Measurements from ENCODE around the gene ABCC2.

The ABCC2 gene

DNA sequence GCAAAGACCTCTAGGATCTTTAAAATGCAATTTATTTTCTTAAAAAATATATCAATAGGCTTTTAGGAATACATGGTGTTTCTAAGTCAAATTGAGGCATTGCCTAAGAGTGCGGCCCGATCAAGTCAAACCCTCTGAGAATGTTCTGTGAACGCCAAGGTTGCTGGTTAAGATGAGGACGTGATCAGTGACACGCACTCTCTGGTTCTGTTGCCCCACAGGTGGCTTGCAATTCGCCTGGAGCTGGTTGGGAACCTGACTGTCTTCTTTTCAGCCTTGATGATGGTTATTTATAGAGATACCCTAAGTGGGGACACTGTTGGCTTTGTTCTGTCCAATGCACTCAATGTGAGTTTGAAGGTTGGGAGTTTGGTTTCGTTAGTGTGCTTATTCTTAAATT is 59.3 kb downstream of the ABCC2 start:
- TF ChIP-seq, protein P1, sequence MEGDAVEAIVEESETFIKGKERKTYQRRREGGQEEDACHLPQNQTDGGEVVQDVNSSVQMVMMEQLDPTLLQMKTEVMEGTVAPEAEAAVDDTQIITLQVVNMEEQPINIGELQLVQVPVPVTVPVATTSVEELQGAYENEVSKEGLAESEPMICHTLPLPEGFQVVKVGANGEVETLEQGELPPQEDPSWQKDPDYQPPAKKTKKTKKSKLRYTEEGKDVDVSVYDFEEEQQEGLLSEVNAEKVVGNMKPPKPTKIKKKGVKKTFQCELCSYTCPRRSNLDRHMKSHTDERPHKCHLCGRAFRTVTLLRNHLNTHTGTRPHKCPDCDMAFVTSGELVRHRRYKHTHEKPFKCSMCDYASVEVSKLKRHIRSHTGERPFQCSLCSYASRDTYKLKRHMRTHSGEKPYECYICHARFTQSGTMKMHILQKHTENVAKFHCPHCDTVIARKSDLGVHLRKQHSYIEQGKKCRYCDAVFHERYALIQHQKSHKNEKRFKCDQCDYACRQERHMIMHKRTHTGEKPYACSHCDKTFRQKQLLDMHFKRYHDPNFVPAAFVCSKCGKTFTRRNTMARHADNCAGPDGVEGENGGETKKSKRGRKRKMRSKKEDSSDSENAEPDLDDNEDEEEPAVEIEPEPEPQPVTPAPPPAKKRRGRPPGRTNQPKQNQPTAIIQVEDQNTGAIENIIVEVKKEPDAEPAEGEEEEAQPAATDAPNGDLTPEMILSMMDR (IDR thresholded peaks at IDR 0.05; ENCODE audit: insufficient read depth, low read depth, low read length, missing control alignments): no peak
- no peak overlapping the region for H3K4me3 ChIP-seq (ENCODE audit: low read depth, low read length)
- DNase-seq (ENCODE audit: low read depth): no peak

DNA sequence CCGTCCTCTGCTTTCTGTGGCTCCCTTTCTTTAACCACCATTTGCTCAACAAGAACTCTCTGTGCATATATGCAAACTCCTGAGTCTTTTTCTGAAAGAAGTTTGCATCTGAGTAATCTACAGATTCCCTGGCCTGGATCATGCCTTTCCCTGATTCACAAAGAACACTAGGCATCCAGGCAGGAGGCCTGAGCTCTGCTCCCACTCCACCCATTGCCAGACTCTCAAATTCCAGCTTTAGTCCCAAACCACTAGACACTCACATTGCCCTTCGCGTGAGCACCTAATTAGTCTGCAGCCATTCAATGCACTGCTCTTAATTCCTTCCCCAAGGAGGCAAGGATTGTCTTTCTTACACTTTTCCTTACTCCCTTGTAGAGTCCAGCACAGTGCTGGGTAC is 60.9 kb downstream of the ABCC2 start:
- DNase-seq (ENCODE audit: low read depth): no peak
- no peak overlapping the region for H3K4me3 ChIP-seq (ENCODE audit: low read depth, low read length)
- TF ChIP-seq, protein P1 (IDR thresholded peaks at IDR 0.05; ENCODE audit: insufficient read depth, low read depth, low read length, missing control alignments): no peak

DNA sequence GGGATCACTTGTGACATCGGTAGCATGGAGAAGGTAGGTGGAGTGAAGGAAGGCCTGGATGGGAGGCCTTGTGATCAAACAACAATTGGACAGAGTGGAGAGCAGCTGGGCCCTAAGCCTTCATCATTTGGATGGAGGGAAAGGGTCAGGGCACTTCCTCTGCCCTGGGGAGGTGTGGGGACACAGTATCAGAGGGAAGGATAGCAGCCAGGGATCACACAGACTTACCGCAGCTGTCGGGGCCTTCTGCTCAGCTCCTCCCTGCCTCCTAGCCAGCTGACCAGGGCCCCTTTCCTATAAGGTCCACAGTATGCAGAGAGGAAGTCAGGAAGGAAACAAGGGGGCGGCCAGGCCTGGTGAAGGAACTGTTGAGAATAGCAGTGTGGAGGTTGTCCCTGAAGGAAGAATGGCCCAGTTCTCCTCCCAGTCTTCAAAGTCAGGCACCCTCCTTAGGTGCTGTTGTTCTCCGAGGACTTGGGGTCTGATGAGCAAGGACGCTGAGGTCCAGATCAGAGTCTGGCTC is 62.1 kb downstream of the ABCC2 start:
- H3K4me3 ChIP-seq (ENCODE audit: low read depth, low read length): no peak overlapping the region
- TF ChIP-seq, protein P1 (IDR thresholded peaks at IDR 0.05; ENCODE audit: insufficient read depth, low read depth, low read length, missing control alignments): no peak
- no peak for DNase-seq (ENCODE audit: low read depth)

DNA sequence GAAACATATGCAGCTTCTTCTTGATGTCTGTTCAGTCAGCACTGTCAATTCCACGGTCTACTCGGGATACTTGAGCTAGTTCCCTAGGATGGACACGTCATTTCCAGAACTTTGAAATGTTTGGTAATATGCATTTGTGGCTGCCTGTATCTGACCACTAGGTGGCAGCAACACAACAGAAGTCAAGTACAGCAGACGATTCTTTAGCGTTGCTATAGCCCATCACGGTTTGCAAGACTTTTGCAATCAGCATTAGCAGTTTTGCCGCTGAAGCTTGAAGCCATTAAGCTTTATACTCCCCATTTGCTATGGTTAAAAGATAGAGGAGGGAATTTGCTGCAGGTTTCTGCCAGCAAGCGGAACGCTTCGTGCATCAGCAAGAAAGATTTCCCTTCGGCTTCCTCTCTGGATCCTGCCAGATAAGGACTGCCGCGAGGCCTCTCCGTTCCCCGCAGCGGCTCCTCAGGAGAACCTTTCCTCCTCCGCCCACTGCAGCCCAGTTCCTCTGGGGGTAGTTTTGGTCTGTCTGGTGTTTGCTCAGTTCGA is 63.5 kb downstream of the ABCC2 start:
- no peak overlapping the region for H3K4me3 ChIP-seq (ENCODE audit: low read depth, low read length)
- TF ChIP-seq, protein P1 (IDR thresholded peaks at IDR 0.05; ENCODE audit: insufficient read depth, low read depth, low read length, missing control alignments): peak; percentile 79
- peak; percentile 92 for DNase-seq (ENCODE audit: low read depth)

DNA sequence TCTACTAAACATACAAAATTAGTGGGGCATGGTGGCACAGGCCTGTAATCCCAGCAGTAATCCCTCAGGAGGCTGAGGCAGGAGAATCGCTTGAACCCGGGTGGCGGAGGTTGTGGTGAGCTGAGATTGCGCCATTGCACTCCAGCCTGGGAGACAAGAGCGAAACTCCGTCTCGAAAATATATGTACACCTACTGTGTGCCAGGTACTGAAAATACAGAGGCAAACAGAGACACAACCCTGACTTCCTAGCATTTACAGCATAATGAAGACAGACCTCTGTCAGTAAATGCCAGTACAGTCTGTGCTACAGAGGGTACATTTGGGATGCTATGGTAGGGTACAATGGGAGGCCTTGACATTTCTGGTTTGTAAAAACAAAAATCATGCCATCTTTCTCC is 66.6 kb downstream of the ABCC2 start:
- TF ChIP-seq, protein P1 (IDR thresholded peaks at IDR 0.05; ENCODE audit: insufficient read depth, low read depth, low read length, missing control alignments): no peak
- no peak for DNase-seq (ENCODE audit: low read depth)
- no peak overlapping the region for H3K4me3 ChIP-seq (ENCODE audit: low read depth, low read length)

DNA sequence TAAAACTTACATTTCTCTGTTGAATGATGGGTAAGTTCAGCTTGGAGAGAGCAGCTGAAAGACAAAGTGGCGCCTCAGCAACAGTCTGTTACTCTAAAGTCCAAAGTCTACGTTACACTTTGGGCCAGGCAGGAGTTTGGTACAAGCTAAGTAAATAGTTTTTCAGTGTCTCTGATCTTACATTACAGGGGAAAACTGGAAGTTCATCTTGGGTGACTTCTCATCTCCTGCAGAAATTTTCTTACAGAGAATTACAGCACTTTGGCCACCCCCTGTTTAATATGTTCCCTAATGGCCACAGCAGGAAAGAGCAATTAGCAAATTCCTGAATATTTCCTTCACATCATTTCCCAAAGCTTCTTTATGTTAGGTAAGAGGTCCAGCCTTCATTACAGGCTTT is 67.1 kb downstream of the ABCC2 start:
- no peak overlapping the region for H3K4me3 ChIP-seq (ENCODE audit: low read depth, low read length)
- TF ChIP-seq, protein P1 (IDR thresholded peaks at IDR 0.05; ENCODE audit: insufficient read depth, low read depth, low read length, missing control alignments): no peak
- no peak for DNase-seq (ENCODE audit: low read depth)

All from GM12865 (cell line).